GM03348 (cell line): ENCODE data around the gene RPH3AL.
"Not testable (repeated sequence)": the region's sequence is repeated elsewhere in the genome, so short reads cannot be mapped to it uniquely, and the experiment has no call there.

Source experiments
- DNase-seq: peaks from one replicate; pipeline ENCODE4 v3.0.0; 2012; ENCODE audit warnings: low spot score

The RPH3AL gene

GRCh38 chr17:238071-238963, 114.3 kb downstream of the RPH3AL start:
- no peak for DNase-seq

- DNase-seq = no peak
Measured at GRCh38 chr17:237406-237955, 115.1 kb downstream of the RPH3AL start.

GRCh38 chr17:236641-237405, 115.8 kb downstream of the RPH3AL start:
- no peak for DNase-seq

- no peak for DNase-seq
Measured at GRCh38 chr17:235831-236640, 116.6 kb downstream of the RPH3AL start.

DNA sequence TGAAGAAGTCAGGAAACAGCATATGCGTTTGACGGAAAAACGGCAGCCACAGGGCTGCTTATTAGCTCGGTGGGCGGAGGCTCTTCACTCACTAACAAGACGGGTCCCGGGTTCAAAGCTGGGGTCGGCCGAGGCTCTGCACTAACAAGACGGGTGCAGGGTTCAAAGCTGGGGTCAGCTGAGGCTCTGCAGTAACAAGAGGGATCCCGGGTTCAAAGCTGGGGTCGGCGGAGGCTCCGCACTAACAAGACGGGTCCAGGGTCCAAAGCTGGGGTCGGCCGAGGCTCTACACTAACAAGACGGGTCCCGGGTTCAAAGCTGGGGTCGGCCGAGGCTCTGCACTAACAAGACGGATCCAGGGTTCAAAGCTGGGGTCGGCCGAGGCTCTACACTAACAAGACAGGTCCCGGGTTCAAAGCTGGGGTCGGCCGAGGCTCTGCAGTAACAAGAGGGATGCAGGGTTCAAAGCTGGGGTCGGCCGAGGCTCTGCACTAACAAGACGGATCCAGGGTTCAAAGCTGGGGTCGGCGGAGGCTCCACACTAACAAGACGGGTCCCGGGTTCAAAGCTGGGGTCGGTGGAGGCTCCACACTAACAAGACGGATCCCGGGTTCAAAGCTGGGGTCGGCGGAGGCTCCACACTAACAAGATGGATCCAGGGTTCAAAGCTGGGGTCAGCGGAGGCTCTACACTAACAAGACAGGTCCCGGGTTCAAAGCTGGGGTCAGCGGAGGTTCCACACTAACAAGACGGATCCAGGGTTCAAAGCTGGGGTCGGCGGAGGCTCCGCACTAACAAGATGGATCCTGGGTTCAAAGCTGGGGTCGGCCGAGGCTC, 117.4 kb downstream of the RPH3AL start:
- DNase-seq = not testable (repeated sequence)

GRCh38 chr17:234163-234993, 118.2 kb downstream of the RPH3AL start:
- DNase-seq = not testable (repeated sequence)

DNA sequence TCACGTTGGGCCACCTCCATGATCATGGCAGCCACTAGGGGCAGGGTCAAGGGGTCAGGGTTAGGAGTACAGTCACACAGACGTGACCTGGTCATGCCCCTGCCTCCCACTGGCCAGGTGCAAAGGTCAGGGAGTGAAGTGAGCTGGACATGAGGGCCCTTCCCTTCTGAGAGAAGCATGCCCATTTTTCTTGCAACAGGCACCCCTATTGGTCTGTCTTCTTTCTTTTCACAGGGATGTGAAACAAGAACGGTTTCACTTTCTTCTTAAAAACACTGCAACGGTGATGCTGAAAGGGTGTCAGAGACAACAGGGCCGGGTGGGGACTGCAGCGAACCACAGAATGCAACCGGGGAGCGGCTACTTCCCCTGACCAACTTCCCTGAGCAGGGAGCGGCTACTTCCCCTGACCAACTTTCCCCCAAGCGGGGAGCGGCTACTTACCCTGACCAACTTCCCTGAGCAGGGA, 119.1 kb downstream of the RPH3AL start:
- no peak for DNase-seq

GRCh38 chr17:231966-232807, 120.4 kb downstream of the RPH3AL start:
- no peak for DNase-seq

DNA sequence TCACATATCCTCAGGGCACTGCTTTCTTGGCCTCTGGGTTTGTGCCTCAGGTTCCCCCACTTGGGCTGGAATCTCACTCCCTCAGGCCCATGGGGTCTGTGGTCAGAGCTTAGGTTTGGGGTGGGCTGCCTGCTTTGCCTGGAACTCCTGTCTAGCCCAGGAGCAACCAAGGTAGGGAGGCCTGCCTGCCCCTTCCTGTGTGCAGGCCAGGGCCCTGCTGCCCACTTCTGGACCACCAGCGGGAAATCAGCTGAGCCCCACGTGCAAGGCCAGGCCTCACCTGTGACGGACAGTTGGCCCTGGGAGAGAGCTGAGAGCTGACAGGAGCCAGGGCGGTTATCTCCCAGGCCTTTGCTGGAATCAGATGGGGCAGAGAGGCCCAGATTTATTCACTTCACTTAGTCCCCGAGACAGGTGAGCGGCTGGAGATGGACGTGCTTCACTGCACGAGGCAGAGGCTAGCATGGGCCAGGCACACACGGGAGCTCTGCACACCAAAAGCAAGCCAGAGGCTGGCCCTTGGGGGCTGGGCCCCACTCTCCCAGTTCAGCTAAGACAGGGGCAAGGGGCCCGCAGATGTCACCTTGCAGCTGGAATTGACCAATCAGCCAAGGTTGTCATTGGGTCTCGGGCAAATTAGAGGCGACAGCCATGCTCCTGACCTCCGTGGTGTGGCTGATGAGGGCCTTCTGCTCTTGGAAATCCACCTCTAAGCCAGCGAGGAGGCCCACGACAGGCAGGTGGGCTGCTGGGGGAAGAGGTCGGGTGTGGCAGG, 121.2 kb downstream of the RPH3AL start:
- DNase-seq = no peak

- no peak for DNase-seq
Measured at GRCh38 chr17:230395-230770, 122.2 kb downstream of the RPH3AL start.

DNA sequence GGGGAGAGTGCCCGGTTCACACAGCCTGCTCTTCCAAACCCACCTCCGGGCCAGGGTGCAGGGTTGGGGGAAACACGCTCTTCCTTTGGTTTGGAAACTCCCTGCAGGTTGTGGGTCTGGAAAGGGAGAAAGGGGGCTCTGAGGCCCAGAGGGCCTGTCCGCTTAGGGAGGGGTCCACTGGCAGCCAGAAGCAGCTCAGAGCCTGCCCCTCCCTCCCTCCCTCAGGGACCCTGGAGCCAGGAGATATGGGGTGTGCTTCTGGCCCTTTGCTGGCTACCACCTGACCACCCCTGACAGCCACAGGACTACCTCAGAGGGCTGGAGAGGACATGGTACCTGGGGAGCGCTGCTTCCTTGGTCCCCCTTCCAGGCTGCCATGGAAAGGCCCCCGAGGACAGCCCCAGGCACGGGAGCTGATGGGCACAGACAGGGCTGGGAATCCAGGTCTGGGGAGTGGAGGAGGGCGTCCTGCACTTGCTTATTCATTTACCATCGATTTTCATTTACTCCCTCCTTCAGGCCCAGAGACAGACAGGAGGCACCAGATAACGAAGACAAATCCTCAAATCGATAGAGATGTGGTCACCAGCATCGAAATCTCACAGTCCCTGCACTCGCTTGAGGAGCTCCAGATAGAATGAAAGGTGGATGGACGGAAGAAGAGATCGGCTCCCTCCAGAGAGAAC, 122.8 kb downstream of the RPH3AL start:
- DNase-seq = no peak

- DNase-seq = no peak
Measured at GRCh38 chr17:228951-229708, 123.5 kb downstream of the RPH3AL start.

- no peak for DNase-seq
Measured at GRCh38 chr17:227946-228615, 124.5 kb downstream of the RPH3AL start.

DNA sequence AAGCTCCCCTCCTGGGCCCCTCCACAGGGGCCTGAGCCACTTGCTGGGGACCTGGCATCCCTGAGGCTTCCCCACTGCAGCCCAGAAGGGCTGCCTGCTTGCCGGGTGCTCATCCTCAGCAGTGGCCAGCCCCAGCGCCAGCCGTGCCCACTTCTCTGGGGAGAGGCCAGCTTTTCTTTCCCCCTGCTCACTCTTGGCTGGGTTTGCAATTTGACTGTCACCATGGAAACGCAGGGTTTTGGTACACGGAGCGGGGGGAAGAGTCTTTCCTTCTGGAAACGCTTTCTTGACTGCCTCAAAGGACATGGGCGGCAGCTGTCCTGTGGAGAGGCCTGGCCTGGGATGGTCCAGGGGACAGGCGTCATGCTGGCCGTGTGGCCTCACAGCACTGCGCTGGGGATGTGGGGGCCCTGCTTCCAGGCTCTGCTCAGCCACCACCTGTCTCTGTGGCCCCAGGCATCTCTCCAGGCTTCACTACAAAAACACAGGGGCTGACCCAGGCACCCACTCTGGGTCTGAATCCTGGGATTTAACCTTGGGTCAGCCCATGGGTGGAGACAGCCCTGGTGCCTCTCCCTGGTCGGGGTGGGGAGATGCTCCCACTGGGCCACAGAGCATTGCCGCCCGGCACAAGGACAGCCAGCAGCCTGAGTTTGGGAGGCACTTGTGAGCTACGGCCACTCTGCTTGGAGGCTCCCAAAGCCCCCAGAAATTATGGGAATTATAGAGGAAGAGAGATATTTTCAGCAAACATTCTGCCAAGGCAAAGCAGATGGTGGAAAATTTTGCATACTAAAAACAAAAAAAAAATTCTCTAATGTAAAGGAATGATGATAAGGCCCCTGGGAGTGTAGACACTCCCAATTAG, 125.3 kb downstream of the RPH3AL start:
- DNase-seq = no peak
